ENCODE results near the gene ALK.

DNA sequence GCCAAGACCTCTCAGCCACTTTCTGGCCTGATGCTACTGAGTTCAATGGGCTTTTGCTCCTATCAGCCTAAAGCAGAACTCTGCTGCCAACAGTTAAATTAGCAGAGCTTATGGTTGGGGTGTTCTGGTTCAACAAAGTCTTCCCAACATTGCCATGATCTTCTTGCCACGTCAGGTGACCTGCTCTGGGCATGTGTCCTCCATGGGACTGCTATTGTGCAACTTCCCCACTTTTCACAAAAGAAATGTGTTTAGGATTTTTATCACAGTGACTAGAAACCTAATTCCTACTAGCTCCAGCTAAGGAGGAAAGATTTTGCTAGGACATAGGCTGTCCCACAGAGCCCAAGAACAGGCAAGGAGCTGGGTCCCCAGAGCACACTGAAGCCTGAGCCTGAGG, 56.4 kb downstream of the ALK start:
- TF ChIP-seq, protein P1, sequence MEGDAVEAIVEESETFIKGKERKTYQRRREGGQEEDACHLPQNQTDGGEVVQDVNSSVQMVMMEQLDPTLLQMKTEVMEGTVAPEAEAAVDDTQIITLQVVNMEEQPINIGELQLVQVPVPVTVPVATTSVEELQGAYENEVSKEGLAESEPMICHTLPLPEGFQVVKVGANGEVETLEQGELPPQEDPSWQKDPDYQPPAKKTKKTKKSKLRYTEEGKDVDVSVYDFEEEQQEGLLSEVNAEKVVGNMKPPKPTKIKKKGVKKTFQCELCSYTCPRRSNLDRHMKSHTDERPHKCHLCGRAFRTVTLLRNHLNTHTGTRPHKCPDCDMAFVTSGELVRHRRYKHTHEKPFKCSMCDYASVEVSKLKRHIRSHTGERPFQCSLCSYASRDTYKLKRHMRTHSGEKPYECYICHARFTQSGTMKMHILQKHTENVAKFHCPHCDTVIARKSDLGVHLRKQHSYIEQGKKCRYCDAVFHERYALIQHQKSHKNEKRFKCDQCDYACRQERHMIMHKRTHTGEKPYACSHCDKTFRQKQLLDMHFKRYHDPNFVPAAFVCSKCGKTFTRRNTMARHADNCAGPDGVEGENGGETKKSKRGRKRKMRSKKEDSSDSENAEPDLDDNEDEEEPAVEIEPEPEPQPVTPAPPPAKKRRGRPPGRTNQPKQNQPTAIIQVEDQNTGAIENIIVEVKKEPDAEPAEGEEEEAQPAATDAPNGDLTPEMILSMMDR (conservative IDR thresholded peaks at IDR 0.05; ENCODE audit: low read depth, low read length): no peak
- no peak for TF ChIP-seq EZH2 (IDR thresholded peaks at IDR 0.05; ENCODE audit: low read length, unreplicated experiment)
